Thyroid gland (tissue), 4 donors: ENCODE measurements around the gene CHTF18. TPM values are rescaled to one million over a fixed set of nuclear protein-coding genes. Genes with fewer than 3 reads are reported as not detected.

Experiments used
- DNase-seq, 2 donors: peaks; one replicate each; pipeline ENCODE4 v3.0.0-alpha.2; 2019
- H3K27ac ChIP-seq, 3 donors: fragments of 200-600 bp; sonication (generic); 1 replicate in 2 of 3; 2 replicates in 1 of 3; pipeline ENCODE4 v1.5.1; 2016 to 2019; ENCODE audit warnings: mild to moderate bottlenecking in 1 of 3, moderate library complexity in 1 of 3
- H3K27me3 ChIP-seq: fragments of 200-600 bp; sonication (generic); one replicate; pipeline ENCODE4 v1.5.1; 2019
- H3K36me3 ChIP-seq, 2 donors: fragments of 200-600 bp; sonication (generic); one replicate each; pipeline ENCODE4 v1.5.1; 2016 to 2019
- H3K4me1 ChIP-seq, 2 donors: fragments of 200-600 bp; sonication (generic); one replicate each; pipeline ENCODE4 v1.5.1; 2017 to 2019
- H3K4me3 ChIP-seq, 3 donors: fragments of 200-600 bp; sonication (generic); replicated peaks in 1 of 3; 1 replicate in 2 of 3; 2 replicates in 1 of 3; pipeline ENCODE4 v1.5.1; 2016; ENCODE audit warnings: mild to moderate bottlenecking in 1 of 3
- H3K9me3 ChIP-seq: fragments of 200-600 bp; sonication (generic); one replicate; pipeline ENCODE4 v1.5.1; 2017
- CTCF ChIP-seq, 6 experiments: fragments of 200-600 bp in 3 of 6; fragments of 450-650 bp in 3 of 6; sonication (generic) in 3 of 6; IDR thresholded peaks; one replicate each; pipeline ENCODE4 v1.5.1; 2016 to 2019; ENCODE audit warnings: antibody characterized with exemption in 6 of 6, mild to moderate bottlenecking in 2 of 6, inconsistent platforms in 1 of 6, moderate library complexity in 1 of 6
- POLR2A ChIP-seq, 2 donors: fragments of 450-650 bp; IDR thresholded peaks; one replicate each; pipeline ENCODE4 v1.6.1; 2017; ENCODE audit warnings: antibody characterized with exemption in 2 of 2, mild to moderate bottlenecking in 2 of 2, moderate library complexity in 1 of 2
- WGBS, 2 donors: methylation state at CpG; one replicate each; pipeline ENCODE4 v1.1.5; 2017; 5-methylcytosine and 5-hydroxymethylcytosine counted together
- intact Hi-C: fragments of 100-400 bp; cut with DNase I; formaldehyde crosslinking; loops from one replicate; pipeline ENCODE4 v1.15.1; 2023
- total RNA-seq, 4 donors: library from RNA; depleted of rRNA; stranded (reverse); fragments of >200 nt; gene quantifications; one replicate each; pipeline ENCODE4 v1.2.3, GENCODE V29; 2016

Gene CHTF18
- total RNA-seq, 4 donors from 2014 or later: 10.1 to 14.6 (median 11.7) TPM

DNA sequence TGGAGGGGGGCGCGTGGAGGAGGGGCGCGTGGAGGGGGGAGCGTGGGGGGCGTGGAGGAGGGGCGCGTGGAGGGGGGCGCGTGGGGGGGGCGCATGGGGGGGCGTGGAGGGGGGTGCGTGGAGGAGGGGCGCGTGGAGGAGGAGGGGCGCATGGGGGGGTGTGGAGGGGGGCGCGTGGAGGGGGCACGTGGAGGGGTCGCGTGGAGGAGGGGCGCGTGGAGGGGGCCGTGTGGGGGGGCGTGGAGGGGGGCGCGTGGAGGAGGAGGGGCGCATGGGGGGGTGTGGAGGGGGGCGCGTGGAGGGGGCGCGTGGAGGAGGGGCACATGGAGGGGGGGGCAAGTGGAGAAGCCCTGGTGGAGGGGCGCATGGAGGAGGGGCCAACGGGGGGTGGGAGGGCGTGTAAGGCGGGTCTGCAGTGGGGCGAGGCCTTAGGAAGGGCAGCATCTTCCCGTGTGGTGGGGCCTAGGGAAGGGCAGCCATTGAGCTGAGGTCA, 20.6 kb upstream of the CHTF18 start:
- intact Hi-C loops: no loop called here
- TF ChIP-seq POLR2A (IDR thresholded peaks at IDR 0.05) (no peak), CTCF (IDR thresholded peaks at IDR 0.05) (no peak)
- H3K36me3 ChIP-seq: no peaks in the 10 kb centered on the region
- H3K27me3 ChIP-seq: no peaks in the 10 kb centered on the region
- no peaks in the 10 kb centered on the region for H3K9me3 ChIP-seq
- H3K27ac ChIP-seq: no peak overlapping the region
- H3K4me1 ChIP-seq: no peaks in the 10 kb centered on the region
- no peak for DNase-seq
- no peak overlapping the region for H3K4me3 ChIP-seq
- WGBS, 2 donors: 75 to 81% methylated on average over 16 to 19 of the region's 38 CpGs

GRCh38 chr16:768428-768827, 20.0 kb upstream of the CHTF18 start:
- Histone ChIP-seq H3K27me3 (no peaks in the 10 kb centered on the region), H3K4me1 (no peaks in the 10 kb centered on the region), H3K4me3 (no peak overlapping the region), H3K36me3 (no peaks in the 10 kb centered on the region), H3K27ac (no peak overlapping the region), H3K9me3 (no peaks in the 10 kb centered on the region)
- DNase-seq: no peak
- TF ChIP-seq CTCF (IDR thresholded peaks at IDR 0.05) (no peak), POLR2A (IDR thresholded peaks at IDR 0.05) (no peak)
- intact Hi-C loops: no loop called here
- WGBS, 2 donors: 87 to 88% methylated on average over 4 to 6 of the region's 21 CpGs

- Histone ChIP-seq H3K4me3 (no peak overlapping the region), H3K36me3 (no peaks in the 10 kb centered on the region), H3K9me3 (no peaks in the 10 kb centered on the region), H3K27ac (no peak overlapping the region), H3K27me3 (no peaks in the 10 kb centered on the region), H3K4me1 (no peaks in the 10 kb centered on the region)
- WGBS, 2 donors: 86 to 91% methylated on average over 6 to 11 of the region's 20 CpGs
- no peak for DNase-seq
- intact Hi-C loops: no loop called here
- TF ChIP-seq CTCF (IDR thresholded peaks at IDR 0.05): no peak
- TF ChIP-seq POLR2A (IDR thresholded peaks at IDR 0.05): no peak
Observed at GRCh38 chr16:769184-769784, 19.1 kb upstream of the CHTF18 start.

GRCh38 chr16:769934-770333, 18.5 kb upstream of the CHTF18 start:
- intact Hi-C loops: no loop called here
- no peak for TF ChIP-seq CTCF (IDR thresholded peaks at IDR 0.05)
- no peak for TF ChIP-seq POLR2A (IDR thresholded peaks at IDR 0.05)
- Histone ChIP-seq H3K4me1 (no peaks in the 10 kb centered on the region), H3K4me3 (no peak overlapping the region), H3K27ac (no peak overlapping the region), H3K27me3 (no peaks in the 10 kb centered on the region), H3K36me3 (no peaks in the 10 kb centered on the region), H3K9me3 (no peaks in the 10 kb centered on the region)
- no peak for DNase-seq
- WGBS, 2 donors: 77 to 78% methylated on average over 14 to 15 of the region's 19 CpGs

DNA sequence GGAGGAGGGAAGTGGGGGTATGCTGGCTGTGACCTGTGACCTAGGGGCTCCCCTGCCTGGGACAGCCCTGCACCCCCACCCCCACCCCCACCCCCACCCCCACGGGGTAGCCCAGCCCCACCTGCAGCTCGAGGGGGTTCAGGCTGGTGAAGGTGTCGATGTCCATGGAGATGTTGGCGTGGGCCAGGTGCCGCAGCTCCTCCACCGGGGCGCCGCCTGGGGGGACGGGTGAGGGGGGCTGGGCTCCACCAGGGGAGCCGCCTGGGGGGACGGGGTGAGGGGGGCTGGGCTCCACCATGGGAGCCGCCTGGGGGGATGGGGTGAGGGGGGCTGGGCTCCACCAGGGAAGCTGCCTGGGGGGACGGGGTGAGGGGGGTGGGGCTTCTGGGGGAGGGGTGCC, 18.0 kb upstream of the CHTF18 start:
- DNase-seq: no peak
- Histone ChIP-seq H3K4me1 (no peaks in the 10 kb centered on the region), H3K4me3 (no peak overlapping the region), H3K27ac (no peak overlapping the region), H3K27me3 (no peaks in the 10 kb centered on the region), H3K9me3 (no peaks in the 10 kb centered on the region), H3K36me3 (no peaks in the 10 kb centered on the region)
- TF ChIP-seq POLR2A (IDR thresholded peaks at IDR 0.05) (no peak), CTCF (IDR thresholded peaks at IDR 0.05) (no peak)
- WGBS, 2 donors: 60 to 72% methylated on average over 1 to 5 of the region's 13 CpGs
- intact Hi-C loops: no loop called here
